Caco-2 (cell line): Measurements from ENCODE around the gene SLC27A6. TPM values are rescaled to one million over a fixed set of nuclear protein-coding genes. Genes with fewer than 3 reads are reported as not detected.

Experiments
- BruUV-seq: library from RNA; stranded (reverse); fragments of 400-500 nt; replicated peaks from 2 replicates; lab custom pipeline; 2021; lab: Mats Ljungman, UMichigan
- CTCF ChIA-PET: fragments of 300-600 bp; sonication (Branson Sonifier 250); formaldehyde crosslinking; loops from one replicate; lab custom pipeline; 2022; ENCODE audit warnings: antibody characterized with exemption; lab: Charles Lee
- POLR2A ChIA-PET: fragments of 300-600 bp; sonication (Branson Sonifier 250); formaldehyde crosslinking; loops from one replicate; lab custom pipeline; 2022; ENCODE audit warnings: antibody characterized with exemption; lab: Charles Lee
- DNase-seq, 2 experiments: peaks; one replicate each; pipeline versions ENCODE4 v3.0.0 to v3.0.0-alpha.2; 2020 to 2022
- H3K27me3 ChIP-seq: replicated peaks from 2 replicates; pipeline ENCODE4 v1.6.0; 2011; ENCODE audit warnings: low read length; ENCODE audit not compliant: control insufficient read depth, insufficient read depth
- H3K36me3 ChIP-seq: 2 replicates; pipeline ENCODE4 v1.5.1; 2011; ENCODE audit warnings: low read length; ENCODE audit not compliant: control insufficient read depth, insufficient read depth
- H3K4me1 ChIP-seq: fragments of 250-450 bp; sonication (Bioruptor Pico); 2 replicates; pipeline ENCODE4 v1.5.1; 2020; ENCODE audit warnings: mild to moderate bottlenecking
- H3K4me3 ChIP-seq: 2 replicates; pipeline ENCODE4 v1.5.1; 2011; ENCODE audit warnings: low read depth, mild to moderate bottlenecking, control low read depth, low read length
- H3K9me3 ChIP-seq: fragments of 250-450 bp; sonication (Bioruptor Pico); 2 replicates; pipeline ENCODE4 v1.5.1; 2020; ENCODE audit warnings: mild to moderate bottlenecking, moderate library complexity
- H3K27ac Mint-ChIP-seq: one replicate; pipeline ENCODE4 v1.8.0; 2022; ENCODE audit warnings: mixed read lengths; ENCODE audit not compliant: unreplicated experiment
- H3K27me3 Mint-ChIP-seq: one replicate; pipeline ENCODE4 v1.8.0; 2022; ENCODE audit warnings: mixed read lengths; ENCODE audit not compliant: insufficient read depth, unreplicated experiment
- H3K36me3 Mint-ChIP-seq: one replicate; pipeline ENCODE4 v1.8.0; 2022; ENCODE audit warnings: mild to moderate bottlenecking, mixed read lengths; ENCODE audit not compliant: insufficient read depth, unreplicated experiment
- H3K4me1 Mint-ChIP-seq: one replicate; pipeline ENCODE4 v1.8.0; 2022; ENCODE audit warnings: low read depth, mixed read lengths; ENCODE audit not compliant: unreplicated experiment
- H3K4me3 Mint-ChIP-seq: one replicate; pipeline ENCODE4 v1.8.0; 2022; ENCODE audit warnings: mild to moderate bottlenecking, moderate library complexity, mixed read lengths; ENCODE audit not compliant: unreplicated experiment
- H3K9me3 Mint-ChIP-seq: one replicate; pipeline ENCODE4 v1.8.0; 2022; ENCODE audit warnings: mixed read lengths; ENCODE audit not compliant: unreplicated experiment
- intact Hi-C: fragments of 100-400 bp; cut with micrococcal nuclease; formaldehyde crosslinking; loops from one replicate; pipeline ENCODE4 v1.10.0; 2022; ENCODE audit not compliant: unreplicated experiment
- total RNA-seq: library from RNA; stranded (reverse); gene quantifications from 2 replicates; pipeline ENCODE4 v1.2.3, GENCODE V29; 2022
- TF ChIP-seq, protein P1 (sequence below), 2 experiments: fragments of 200-600 bp in 1 of 2; IDR thresholded peaks; 1 replicate in 1 of 2; 2 replicates in 1 of 2; pipeline versions ENCODE4 v1.5.1 to v1.8.0; 2011 to 2022; ENCODE audit warnings: antibody characterized with exemption in 1 of 2, control low read depth in 1 of 2, inconsistent platforms in 1 of 2, low read depth in 1 of 2, low read length in 1 of 2, mild to moderate bottlenecking in 1 of 2, moderate library complexity in 1 of 2; ENCODE audit not compliant: insufficient read depth in 1 of 2, severe bottlenecking in 1 of 2, unreplicated experiment in 1 of 2

SLC27A6 gene
- total RNA-seq, 1 experiment from 2014 or later, result not detected

DNA sequence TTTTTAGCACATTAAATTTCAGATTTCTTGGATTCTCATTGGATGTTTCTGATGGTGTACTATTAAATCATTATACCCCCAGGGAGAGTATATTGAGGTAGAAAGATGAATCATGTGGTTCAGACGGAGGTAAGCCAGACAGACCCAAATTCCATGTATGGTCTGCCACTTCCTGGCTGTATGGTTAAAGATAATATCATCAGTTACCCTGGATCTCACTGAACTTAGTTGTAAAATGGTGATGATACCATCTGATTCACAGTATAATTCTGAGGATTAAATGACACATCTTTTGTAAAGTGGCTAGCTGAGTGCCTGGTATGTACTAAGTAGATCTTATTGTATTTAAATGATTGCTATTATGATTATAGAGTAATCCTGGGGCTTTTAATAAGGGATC, 9.3 kb downstream of the SLC27A6 start:
- Mint-ChIP-seq H3K4me3 (no peak overlapping the region), H3K27ac (no peak overlapping the region), H3K27me3 (peaks cover 11% of the 10 kb centered on the region), H3K36me3 (no peaks in the 10 kb centered on the region), H3K4me1 (no peaks in the 10 kb centered on the region), H3K9me3 (peaks cover 21% of the 10 kb centered on the region)
- intact Hi-C loops, result no loop called here
- Histone ChIP-seq H3K36me3 (no peaks in the 10 kb centered on the region), H3K9me3 (no peaks in the 10 kb centered on the region), H3K4me1 (no peaks in the 10 kb centered on the region), H3K4me3 (no peak overlapping the region), H3K27me3 (no peaks in the 10 kb centered on the region)
- no TSS peak for BruUV-seq
- ChIA-PET POLR2A (no interaction called here), CTCF (no interaction called here)
- TF ChIP-seq, protein P1, sequence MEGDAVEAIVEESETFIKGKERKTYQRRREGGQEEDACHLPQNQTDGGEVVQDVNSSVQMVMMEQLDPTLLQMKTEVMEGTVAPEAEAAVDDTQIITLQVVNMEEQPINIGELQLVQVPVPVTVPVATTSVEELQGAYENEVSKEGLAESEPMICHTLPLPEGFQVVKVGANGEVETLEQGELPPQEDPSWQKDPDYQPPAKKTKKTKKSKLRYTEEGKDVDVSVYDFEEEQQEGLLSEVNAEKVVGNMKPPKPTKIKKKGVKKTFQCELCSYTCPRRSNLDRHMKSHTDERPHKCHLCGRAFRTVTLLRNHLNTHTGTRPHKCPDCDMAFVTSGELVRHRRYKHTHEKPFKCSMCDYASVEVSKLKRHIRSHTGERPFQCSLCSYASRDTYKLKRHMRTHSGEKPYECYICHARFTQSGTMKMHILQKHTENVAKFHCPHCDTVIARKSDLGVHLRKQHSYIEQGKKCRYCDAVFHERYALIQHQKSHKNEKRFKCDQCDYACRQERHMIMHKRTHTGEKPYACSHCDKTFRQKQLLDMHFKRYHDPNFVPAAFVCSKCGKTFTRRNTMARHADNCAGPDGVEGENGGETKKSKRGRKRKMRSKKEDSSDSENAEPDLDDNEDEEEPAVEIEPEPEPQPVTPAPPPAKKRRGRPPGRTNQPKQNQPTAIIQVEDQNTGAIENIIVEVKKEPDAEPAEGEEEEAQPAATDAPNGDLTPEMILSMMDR (IDR thresholded peaks at IDR 0.05; ENCODE audit: insufficient read depth in 1 of 2, low read depth in 1 of 2, low read length in 1 of 2, severe bottlenecking in 1 of 2, unreplicated experiment in 1 of 2), result no peak
- no peak for DNase-seq

DNA sequence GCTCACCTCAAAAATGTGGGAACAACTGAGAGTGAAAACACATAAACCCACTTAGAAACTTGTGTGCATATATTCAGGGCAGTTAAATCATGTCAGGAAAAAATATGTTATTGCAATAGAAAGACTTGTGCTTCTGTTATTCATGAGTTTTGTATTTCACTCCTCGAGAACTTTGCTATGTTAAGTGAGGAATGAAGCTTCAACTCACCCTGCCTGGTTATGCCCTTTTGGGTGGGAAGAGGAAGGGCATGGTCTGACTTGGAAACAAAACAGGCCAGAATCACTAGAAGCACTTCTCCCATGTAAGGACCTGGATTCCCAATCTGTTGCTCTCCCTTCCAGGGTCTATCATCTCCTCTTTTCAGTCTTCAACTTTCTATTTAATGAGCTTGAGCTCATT, 14.5 kb downstream of the SLC27A6 start:
- CTCF ChIA-PET, result no interaction called here

DNA sequence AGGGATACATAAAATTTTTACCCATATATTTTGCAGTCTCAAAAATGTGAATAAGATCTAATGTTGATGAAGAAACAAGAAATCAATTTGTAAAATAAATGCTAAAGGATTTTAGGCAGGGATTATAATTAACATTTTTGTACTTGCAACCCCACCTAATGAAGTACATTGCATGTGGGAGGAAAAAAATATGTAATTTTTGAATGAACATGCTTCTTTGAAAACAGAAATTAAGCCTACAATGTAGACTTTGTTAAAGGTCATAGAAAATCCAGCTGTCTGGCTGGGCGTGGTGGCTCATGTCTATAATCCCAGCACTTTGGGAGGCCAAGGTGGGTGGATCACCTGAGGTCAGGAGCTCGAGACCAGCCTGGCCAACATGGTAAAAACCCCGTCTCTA, 15.6 kb downstream of the SLC27A6 start:
- POLR2A ChIA-PET, result no interaction called here
- Histone ChIP-seq H3K27me3 (no peaks in the 10 kb centered on the region), H3K9me3 (no peaks in the 10 kb centered on the region), H3K36me3 (no peaks in the 10 kb centered on the region), H3K4me1 (no peaks in the 10 kb centered on the region), H3K4me3 (no peak overlapping the region)
- H3K27ac Mint-ChIP-seq, result no peak overlapping the region
- TF ChIP-seq, protein P1 (IDR thresholded peaks at IDR 0.05; ENCODE audit: insufficient read depth in 1 of 2, low read depth in 1 of 2, low read length in 1 of 2, severe bottlenecking in 1 of 2, unreplicated experiment in 1 of 2), result no peak
- CTCF ChIA-PET, result no interaction called here
- H3K4me1 Mint-ChIP-seq, result no peaks in the 10 kb centered on the region
- DNase-seq, result no peak
- intact Hi-C loops, result no loop called here
- peaks cover 6% of the 10 kb centered on the region for H3K27me3 Mint-ChIP-seq
- H3K36me3 Mint-ChIP-seq, result no peaks in the 10 kb centered on the region
- BruUV-seq, result no TSS peak
- no peaks in the 10 kb centered on the region for H3K9me3 Mint-ChIP-seq
- H3K4me3 Mint-ChIP-seq, result no peak overlapping the region

More for the DNA sequence above, 14.5 kb downstream of the SLC27A6 start:
- Histone ChIP-seq H3K9me3 (no peaks in the 10 kb centered on the region), H3K4me1 (no peaks in the 10 kb centered on the region), H3K36me3 (no peaks in the 10 kb centered on the region), H3K4me3 (no peak overlapping the region), H3K27me3 (no peaks in the 10 kb centered on the region)
- H3K36me3 Mint-ChIP-seq, result no peaks in the 10 kb centered on the region
- H3K9me3 Mint-ChIP-seq, result no peaks in the 10 kb centered on the region
- no peak overlapping the region for H3K4me3 Mint-ChIP-seq
- H3K27ac Mint-ChIP-seq, result no peak overlapping the region
- POLR2A ChIA-PET, result no interaction called here
- TF ChIP-seq, protein P1 (IDR thresholded peaks at IDR 0.05; ENCODE audit: insufficient read depth in 1 of 2, low read depth in 1 of 2, low read length in 1 of 2, severe bottlenecking in 1 of 2, unreplicated experiment in 1 of 2), result no peak
- H3K4me1 Mint-ChIP-seq, result no peaks in the 10 kb centered on the region
- intact Hi-C loops, result no loop called here
- peaks cover 6% of the 10 kb centered on the region for H3K27me3 Mint-ChIP-seq
- DNase-seq, result no peak
- no TSS peak for BruUV-seq
